GM12892 (cell line): ENCODE data around the gene SLC9A3.

Experiments
- POLR2A ChIP-seq: IDR thresholded peaks from 2 replicates; pipeline ENCODE4 v1.6.1; 2011; ENCODE audit warnings: low read depth, low read length, control low read depth
- POLR2AphosphoS5 ChIP-seq: IDR thresholded peaks from 2 replicates; pipeline ENCODE4 v1.6.1; 2011; ENCODE audit warnings: low read depth, low read length, control low read depth

GRCh38 chr5:421287-421880 is 102.9 kb downstream of the SLC9A3 start:
- TF ChIP-seq POLR2A (no peak), POLR2AphosphoS5 (no peak)
